Kasumi-1 (cell line): ENCODE data around the gene ROMO1.

ENCODE experiments used
- DNase-seq, 2 experiments: peaks; one replicate each; lab custom pipeline; 2025; lab: John Stamatoyannopoulos, UW

Gene ROMO1

DNA sequence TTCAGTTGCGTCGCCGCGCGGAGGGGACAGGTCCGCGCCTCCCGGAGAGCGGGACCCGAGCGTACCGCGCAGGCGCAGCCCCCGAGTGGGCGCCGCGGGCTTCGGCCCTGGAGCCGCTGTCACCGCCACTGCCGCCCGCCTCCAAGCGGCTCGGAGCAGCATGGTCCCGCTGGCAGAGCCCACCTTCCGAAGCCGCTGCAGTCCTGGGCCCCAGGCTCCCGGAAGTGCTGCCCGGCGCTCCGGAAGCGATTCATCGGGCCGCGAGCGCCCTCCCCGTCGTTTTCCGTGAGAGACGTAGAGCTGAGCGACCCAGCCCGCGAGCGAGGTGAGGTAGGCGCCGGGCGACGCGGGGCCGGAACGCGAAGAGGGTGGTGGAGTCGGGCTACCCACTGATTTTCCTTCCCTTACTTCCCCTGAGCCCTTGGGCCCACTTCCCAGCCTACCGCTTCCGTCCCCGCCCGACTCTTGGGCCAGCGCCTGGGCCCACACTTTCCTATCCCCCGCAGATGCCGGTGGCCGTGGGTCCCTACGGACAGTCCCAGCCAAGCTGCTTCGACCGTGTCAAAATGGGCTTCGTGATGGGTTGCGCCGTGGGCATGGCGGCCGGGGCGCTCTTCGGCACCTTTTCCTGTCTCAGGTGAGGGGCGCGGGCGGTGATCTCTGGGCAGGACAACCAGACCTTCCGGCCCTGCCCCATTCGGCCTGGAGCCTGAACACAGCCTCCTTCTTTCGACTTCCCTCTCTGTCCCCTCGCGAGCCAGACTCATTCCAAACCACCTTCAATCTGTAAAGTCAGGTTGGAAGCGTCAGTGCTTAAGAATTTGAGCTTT is at the start of gene ROMO1, which contains the start of gene NFS1:
TSS of gene ROMO1 (plus strand) at position 279 of the 830 bp plus-strand sequence. CDS start at position 507, 228 bp downstream.
TSS of gene NFS1 (minus strand) at position 226 of the 830 bp plus-strand sequence. CDS start at position 162, 64 bp downstream.
- DNase-seq, result peak; percentile 80 to 85

GRCh38 chr20:35650632-35651031 is 48.6 kb upstream of the ROMO1 start:
- DNase-seq, result no peak

DNA sequence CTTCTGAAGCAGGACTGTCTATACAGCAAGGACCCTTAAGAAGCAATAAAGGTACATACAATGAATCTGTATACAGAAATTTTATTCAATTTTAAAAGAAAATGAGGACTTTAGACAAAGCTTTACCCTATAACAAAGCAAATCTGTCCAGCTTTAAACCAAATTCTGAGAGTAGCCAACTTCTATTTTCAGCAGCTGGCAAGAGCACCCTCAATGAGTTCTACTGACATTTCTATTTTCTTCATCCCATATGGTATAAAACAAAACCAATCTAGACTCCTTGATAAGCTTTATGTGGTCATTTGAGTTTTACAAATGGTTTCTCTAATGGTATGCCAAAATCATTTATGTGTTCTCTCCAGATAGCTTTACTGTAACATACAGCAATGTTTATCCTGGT is 47.2 kb upstream of the ROMO1 start:
- DNase-seq, result no peak

DNA sequence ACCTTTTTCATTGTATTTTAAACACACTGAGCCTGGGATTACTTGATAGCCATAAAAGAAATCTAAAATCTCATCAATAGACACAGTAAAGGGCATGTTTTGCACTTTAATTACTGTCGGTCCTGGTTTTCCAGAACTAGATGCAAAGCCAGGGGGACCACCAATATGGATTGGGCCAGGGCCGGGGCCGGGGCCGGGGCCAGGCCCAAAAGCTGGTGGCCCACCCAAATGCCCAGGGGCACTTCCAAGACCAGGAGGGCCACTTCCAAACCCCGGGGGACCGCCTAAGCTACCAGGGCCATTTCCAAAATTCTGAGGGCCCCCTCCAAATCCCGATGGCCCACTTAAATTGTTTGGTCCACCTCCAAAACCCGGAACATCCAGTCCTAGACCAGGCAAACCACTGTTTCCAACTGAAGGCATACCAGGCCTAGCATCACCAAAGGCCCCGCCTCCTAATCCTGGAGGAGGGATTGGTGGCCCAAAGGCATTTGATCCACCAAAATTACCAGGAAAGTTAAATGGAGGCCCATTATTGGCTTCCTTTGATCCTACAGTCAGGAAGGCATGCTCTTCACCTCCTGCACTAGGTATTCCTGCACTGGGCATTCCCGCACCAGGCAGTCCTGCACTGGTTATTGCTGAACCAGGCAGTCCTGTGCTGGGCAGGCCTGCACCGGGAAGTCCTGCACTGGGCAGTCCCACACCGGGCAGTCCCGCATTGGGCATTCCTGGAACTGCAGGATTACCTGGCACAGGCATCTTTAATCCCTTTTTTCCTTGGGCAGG is 46.4 kb upstream of the ROMO1 start:
- DNase-seq, result no peak

- no peak for DNase-seq
Measured at GRCh38 chr20:35653430-35653734, 45.8 kb upstream of the ROMO1 start.

- DNase-seq, result no peak
Measured at GRCh38 chr20:35653893-35654292, 45.3 kb upstream of the ROMO1 start.

DNA sequence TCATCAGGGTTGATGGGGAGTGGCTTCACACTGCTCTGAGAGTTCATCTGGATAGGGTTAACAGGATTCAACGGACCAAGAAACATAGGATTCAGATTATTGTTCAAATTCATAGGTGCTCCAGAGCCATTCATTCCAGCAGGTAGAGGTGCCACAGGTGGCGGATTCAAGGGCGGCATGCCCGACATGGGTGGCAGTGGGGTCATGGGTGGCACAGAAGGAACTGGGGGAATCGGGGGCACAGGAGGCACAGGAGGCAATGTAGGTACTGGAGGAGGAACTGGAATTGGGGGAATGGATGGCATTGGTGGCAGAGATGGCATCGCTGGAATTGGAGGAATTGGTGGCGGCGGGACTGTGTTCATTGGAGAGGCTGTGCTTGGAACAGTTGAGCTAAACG is 44.8 kb upstream of the ROMO1 start:
- no peak for DNase-seq

DNA sequence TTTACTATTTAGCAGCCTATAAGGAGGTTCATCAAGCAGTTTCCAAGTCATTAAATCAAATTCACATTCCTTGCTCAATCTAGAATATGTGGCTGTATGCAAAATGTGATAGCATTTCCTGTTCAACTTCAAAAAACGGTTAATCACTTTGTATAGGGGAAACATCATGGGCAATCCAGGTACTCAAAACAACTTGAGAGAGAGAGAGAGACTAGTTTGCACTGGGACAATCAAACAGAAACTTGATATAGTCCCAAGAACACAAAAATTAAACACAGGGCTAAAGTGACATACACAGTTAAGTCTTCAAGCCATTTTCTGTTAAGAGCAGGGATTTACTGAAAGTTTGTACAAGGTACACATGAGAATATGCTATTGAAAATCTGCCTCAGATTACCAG is 41.9 kb upstream of the ROMO1 start:
- DNase-seq, result no peak

DNA sequence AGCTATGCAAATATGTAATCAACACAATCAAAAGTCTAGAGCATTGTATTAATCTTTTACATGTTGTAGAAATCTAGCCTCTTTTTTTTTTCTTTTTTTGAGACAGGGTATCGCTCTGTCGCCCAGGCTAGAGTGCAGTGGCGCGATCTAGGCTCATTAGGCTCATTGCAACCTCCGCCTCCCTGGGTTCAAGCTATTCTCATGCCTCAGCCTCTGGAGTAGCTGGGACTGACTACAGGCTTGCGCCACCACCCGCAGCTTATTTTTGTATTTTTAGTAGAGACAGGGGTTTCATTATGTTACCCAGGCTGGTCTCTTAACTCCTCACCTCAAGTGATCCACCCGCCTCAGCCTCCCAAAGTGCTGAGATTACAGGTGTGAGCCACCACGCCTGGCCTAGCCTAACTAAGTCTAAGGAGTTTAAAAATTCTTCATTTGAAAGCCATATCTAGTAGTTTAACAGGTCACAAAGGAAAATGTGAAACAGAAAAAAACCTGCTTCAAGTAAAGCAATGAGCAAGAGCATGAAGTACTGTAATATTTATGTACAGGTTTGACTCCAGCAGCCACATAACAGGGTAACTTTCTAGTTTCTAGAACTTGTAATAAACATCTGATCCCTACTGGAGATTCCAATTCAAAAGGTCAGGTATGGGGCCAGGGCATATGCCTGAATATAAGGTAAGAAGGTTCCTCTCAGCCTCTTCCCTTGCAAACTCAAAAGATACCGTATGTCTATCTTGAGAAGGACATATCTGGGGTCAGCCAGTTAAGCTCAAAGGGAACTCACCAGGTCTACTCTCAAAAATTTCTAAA is 38.9 kb upstream of the ROMO1 start:
- no peak for DNase-seq

GRCh38 chr20:35661053-35661452 is 38.2 kb upstream of the ROMO1 start:
- DNase-seq, result no peak

DNA sequence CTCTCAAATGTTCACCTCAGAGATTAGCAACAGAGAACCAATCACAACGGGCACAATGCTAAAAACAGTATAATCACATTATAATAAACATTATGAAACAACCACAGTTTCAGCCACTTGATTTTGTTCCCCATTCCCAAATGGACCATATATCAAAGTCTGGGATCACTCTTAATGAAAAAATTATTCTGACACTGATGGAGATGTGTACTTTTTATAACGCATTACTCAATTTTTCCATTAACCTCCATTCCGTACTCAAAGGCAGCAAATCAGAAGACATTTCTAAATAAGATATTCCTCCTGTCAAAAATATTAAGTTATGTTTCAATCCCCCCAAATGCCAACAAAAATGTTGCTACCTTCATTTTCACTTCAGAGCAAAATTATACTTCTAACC is 37.3 kb upstream of the ROMO1 start:
- no peak for DNase-seq

- DNase-seq, result no peak
Measured at GRCh38 chr20:35662551-35662950, 36.7 kb upstream of the ROMO1 start.

- DNase-seq, result peak; percentile 42 to 45
Measured at GRCh38 chr20:35663516-35664465, 35.4 kb upstream of the ROMO1 start.

DNA sequence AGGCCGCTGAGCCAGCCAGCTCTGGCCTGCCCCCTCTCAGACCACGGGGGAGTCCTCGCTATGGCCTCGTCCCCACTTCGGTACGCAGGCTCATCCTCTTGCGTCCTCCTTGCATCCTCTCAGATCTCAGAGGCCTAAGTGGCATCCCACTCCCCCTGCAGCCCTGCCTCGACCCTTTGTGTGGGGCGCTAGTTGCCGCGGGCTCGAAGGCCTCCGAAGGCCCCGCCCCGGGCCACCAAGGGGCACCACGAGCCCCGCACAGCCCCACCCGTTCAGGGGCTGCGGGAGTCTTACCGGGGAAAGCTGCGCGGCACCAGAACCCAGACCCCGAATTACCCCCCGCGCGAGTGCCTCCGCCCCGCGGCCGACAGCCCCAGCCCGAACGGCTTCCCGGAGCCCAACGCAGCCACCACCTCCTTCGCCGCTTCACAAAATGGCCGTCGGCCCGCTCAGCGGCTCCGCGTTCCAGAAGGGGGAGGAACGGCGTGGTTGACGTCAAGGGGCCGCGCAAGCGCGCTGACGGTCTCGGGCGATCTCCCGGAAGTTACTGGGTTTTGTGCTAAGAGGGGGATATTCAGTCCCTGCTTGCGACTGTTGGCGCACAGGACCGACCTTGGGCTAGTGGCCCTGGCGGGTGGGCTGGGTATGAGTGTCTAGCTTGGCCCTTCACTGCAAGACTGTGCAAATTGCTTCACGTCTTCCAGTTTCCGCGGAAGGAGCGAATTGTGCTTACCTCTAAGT is 34.6 kb upstream of the ROMO1 start, which contains the start of the genes CPNE1 and RBM12:
TSS of gene CPNE1 (minus strand) at position 435 of the 741 bp plus-strand sequence. CDS start 31,977 bp downstream, outside the sequence.
TSS of gene RBM12 (minus strand) at position 435 of the 741 bp plus-strand sequence. CDS start 9,578 bp downstream, outside the sequence.
- DNase-seq, result peak; percentile 94

DNA sequence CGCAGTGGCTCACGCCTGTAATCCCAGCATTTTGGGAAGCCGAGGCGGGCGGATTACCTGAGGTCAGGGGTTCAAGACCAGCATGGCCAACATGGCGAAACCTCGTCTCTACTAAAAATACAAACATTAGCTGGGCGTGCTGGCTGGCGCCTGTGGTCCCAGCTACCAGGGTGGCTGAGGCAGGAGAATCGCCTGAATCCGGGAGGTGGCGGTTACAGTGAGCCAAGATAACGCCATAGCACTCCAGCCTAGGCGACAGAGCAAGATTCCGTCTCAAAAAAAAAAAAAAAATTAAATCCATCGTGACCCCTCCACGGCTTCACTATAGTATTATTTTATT is 33.3 kb upstream of the ROMO1 start:
- DNase-seq, result no peak

DNA sequence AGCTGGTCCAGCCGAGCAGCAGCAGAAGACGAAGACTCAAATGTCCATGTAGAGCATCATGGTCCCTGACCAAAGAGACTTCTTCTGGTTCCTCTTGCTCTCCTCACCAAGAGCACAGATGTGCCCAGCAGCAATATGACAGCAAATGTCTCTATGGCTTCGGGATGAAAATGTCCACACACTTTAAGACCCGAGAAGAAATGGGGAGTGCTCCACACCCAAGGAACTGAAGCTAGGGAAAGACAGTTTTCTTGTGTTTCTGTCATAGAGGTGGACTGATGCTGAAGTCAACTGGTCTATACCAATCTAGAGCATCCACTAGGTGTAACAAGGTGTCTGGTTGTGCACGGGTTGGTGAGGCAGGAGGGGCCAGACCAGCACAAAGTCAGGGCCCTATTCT is 30.0 kb upstream of the ROMO1 start:
- DNase-seq, result no peak

DNA sequence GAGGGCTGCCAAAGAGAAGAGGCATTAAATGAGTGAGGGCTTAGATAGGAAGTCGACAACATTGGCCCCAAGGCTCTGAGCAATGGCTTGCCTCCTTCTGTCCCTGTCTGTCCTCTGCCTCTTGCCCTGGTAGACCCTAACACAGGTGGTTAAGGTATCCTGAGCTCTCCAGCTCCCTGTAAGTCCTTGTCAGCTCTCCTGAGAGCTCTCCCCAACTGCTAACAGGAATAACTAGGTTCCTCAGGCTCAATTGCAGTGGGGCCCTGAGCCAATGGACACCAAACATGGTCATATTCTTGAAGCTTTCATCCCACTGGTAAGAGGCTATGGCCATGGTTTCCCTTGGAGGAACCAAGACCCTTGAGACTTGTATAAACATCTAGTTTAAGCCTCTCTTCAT is 29.5 kb upstream of the ROMO1 start:
- no peak for DNase-seq

- no peak for DNase-seq
Measured at GRCh38 chr20:35673884-35674283, 25.3 kb upstream of the ROMO1 start.

GRCh38 chr20:35674921-35675320 is 24.3 kb upstream of the ROMO1 start:
- no peak for DNase-seq

DNA sequence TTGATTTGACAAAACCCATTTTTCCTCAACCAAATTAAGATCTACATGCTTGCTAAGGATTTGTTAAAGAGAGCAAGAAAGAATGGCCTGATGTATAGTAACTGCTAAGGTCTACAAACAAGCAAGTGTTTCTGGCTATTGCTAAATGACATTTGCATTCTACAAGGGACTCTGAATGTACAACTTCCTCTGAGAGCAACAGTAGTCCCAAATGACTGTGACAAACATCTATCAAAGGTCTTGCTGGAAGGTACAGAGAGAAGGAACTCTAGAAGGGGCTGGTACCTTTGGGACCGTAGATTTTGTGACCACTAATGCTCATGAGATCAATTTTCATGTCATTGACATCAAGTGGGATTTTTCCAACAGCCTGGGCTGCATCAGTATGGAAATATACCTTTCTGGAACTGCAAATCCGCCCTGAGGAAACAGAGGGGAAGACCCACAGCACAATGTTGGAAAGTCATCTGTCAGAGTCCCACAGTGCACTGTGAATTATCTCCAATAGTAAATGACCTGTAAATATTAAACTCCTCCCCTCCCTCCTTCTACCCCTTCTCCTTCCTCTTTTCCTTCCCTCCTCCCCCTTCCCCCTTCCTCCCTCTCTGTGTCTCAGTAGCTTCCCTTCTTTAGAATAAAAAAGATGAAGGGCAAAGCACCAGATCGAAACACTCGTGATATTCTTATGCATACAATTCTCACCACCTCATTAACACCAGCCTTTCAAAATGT is 18.6 kb upstream of the ROMO1 start:
- peak; percentile 75 to 77 for DNase-seq
